Endometrial microvascular endothelial cells (primary cell): Measurements from ENCODE around the gene NR1D1. TPM values are rescaled to one million over a fixed set of nuclear protein-coding genes. Genes with fewer than 3 reads are reported as not detected.
"Not testable (repeated sequence)": the region's sequence is repeated elsewhere in the genome, so short reads cannot be mapped to it uniquely, and the experiment has no call there.

Experiments used
- in situ Hi-C: cut with HindIII; loops from 2 replicates; pipeline ENCODE4 v1.10.0; 2017; ENCODE audit warnings: low sequenced_read_pairs, low pct_unique_long_range_greater_than_20kb; ENCODE audit errors: inconsistent ontology term
- total RNA-seq: library from RNA; depleted of rRNA; stranded (reverse); fragments of >200 nt; gene quantifications from one replicate; pipeline ENCODE4 v1.2.3, GENCODE V29; 2015; ENCODE audit errors: inconsistent ontology term

Gene NR1D1
- total RNA-seq, result 2.2 TPM

DNA sequence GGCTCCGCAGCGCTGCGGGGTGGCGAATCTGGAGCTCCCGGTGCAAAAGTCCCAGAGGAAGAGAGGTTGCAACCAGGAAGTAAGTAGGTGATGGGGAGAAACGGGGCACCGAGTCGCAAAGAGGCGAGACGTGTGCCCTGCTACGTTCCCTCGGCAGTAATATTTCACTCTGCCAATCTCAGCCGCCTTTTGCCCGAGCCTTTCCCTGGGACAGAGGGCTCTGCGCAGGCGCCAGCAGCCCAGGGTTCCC lies at the start of gene NR1D1:
TSS of gene NR1D1 (minus strand) at position 171 of the 250 bp plus-strand sequence. CDS start 495 bp downstream, outside the sequence.
- in situ Hi-C loops, result no loop called here

DNA sequence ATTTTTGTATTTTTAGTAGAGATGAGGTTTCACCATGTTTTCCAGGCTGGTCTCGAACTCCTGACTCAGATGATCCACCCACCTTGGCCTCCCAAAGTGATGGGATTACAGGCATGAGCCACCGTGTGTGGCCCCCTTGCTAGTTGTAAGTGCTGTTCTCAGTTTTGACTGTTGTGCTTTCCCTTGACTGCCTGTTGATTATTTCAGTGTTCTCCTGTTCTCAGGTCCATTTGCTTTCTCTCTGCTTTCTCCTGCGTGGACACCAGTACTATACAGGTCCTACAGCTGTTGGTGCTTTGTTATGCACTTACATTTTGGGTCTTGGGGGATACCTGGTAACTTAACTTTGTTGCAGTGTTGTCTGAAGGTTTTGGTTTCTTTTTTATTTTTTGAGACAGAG lies 48.1 kb upstream of the NR1D1 start:
- in situ Hi-C loops, result no loop called here

DNA sequence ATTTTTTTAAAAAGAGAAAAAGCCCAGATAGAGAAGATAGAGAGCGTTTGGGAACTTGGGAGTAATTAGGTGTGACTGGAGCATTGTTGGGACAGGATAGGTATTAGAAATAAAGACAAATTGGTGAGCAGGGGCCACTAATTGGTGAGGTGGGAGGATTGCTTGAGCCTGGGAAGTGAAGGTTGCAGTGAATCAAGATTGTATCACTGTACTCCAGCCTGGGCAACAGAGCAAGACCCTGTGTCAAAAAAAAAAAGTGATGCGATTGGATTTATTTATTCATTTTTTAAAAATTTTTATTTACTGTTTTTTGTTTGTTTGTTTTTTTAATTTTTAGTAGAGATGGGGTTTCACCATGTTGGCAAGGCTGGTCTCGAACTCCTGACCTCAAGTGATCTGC lies 45.1 kb upstream of the NR1D1 start:
- in situ Hi-C loops, result no loop called here

DNA sequence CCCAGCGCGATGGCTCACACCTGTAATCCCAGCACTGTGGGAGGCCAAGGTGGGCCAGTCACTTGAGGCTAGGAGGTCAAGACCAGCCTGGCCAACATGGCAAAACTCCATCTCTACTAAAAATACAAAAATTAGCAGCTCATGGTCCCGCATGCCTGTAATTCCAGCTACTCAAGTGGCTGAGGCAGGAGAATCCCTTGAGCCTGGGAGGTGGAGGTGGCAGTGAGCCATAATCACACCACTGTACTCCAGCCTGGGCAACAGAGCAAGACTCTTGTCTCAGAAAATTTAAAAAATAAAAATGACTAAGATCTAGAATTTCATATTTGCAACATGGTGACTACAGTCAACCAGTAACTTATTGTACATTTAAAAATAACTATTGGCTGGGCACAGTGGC lies 42.8 kb upstream of the NR1D1 start:
- in situ Hi-C loops, result not testable (repeated sequence)

DNA sequence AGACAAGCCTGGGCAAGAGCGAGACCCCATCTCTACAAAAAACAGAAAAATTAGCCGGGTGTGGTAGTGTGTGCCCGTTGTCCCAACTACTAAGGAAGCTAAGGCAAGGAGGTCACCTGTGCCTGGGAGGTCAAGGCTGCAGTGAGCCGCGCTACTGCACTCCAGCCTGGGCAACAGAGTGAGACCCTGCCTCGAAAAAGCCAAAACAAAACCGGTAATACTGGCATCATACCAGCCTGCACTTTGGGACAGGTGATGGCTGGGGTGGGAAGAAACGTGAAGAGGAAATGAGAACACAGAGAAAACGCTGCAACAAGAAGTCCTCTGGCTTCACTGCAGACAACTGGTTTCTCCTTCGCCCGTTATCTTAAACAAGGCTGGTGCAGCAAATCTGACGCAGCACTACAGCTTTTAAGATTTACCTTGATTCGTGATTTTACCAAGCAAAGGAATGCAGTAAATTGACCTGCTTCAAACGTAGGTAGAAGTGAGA lies 39.2 kb upstream of the NR1D1 start:
- in situ Hi-C loops, result no loop called here

DNA sequence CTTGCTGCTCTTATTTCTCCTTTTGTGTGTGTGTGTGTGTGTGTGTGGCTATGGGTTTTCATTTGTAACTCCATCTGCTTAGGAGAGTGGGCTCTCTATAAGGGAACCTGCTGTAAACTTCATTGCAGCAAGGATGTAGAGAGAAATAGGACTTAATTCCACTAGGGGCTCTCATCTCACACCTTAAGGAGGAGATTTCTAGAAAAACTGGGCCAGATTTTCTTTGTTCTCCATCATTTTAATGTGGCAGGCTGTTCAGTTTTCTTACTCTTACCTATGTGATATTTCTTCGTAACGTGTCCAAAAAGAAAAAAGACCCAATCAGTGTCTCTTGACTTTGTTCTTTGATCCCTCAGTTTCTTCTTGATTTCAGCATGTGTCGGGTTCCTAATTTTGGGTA lies 35.4 kb upstream of the NR1D1 start:
- in situ Hi-C loops, result no loop called here

DNA sequence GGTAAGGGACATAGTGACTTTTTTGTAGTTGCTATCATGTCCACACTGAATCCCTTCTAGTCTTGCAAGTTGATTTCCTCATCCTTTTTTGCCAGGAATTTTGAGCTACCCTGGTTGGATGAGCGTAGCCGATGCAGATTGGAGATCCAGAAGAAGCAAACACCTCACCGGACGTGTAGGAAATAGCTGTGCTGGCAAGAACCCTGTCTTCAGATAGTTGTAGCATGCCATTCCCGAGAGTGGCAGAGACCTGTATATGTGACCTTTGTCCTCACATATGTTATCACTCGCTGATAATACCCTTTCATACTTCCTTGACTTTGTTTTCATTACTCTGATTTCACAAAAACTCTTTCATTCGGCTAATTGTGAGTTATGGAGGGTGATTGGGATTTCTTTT lies 33.8 kb upstream of the NR1D1 start:
- in situ Hi-C loops, result no loop called here

DNA sequence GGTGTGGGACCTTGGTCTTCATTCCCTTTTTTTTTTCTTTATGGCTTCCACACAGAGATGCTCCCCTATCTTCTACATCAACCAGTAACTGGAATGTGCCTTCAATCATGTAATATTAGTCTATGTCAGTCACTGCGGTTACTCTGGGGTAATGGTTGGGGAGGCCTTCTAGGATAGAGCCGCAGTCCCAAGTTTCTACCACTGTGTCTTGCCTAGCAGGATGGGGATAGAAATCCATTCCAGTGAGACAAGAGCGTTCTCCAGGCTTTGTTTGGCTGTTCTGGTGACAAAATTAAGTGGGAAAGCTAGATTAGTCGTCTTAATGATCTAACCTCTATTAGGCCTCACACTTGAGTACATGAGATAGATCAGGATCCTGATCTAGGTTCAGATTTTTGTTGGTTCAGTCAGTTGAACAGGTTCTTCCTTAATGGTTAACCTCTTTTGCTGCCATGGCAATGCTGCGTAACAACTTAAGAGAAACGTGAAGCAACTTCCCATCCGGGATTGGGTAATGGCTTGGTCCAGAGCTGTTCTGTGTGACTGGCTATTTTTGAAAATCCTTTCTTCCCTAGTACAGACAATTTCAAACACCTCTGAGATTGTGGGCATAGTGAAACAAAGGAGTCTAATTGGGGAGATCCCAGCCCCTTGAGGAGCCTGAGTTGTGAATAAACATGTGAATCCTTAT lies 30.1 kb upstream of the NR1D1 start:
- in situ Hi-C loops, result no loop called here

DNA sequence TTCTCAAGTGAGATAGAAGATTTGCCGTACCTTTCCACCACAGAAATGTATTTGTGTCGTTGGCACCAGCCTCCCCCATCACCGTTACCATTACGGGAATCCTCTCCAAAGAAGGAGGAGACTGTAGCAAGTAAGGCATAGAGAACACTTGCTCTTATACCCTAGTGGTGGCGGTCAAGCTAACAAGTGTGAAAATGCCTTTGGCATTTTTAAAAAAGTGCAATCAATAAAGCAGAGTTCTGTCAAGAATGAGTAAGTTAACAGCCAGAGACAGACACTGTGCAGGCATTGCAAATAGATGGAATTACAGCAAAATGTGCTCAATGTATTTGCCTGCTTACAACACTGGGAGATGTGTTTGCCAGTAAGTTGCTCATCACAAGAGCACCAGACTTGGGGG lies 29.1 kb upstream of the NR1D1 start:
- in situ Hi-C loops, result no loop called here

DNA sequence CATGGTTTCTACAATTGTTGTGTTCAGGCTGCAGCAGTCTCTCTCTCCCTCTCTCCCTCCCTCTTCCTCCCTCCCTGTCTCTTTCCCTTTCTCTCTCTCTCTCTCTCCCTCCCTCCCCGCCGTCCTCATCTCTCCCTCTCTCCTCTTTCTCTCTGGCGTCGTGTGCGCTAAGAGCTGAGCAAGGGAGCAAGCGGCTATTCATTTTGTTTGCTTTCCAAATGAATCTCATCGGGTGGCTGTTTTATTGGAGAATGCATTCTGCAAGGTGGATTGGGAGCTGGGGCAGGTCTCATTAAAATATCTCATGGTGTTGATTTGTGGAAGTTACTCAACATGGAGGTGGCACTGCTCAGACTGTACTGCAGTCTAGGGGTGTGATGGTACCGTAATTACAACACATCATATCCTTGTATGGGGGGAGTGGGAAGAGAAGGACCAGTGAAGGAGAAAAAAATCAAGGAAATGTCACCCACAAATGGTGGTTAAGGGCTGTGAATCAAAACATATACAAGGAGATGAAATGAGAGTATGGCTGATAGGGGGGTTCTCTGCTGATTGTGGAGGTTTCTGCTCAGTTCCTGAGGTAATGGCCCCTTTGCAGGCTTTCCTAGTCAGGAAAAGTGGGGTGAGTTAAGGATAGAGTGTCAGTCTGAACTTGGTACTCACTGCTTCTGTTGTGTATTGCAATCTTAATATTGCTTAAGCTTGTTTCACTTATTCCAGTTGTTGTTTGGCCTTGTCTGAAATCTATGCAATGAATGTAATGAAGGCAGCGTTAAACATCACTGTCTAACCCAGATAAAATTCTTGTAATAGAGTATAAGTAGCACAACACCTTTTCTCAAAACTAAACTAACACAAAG lies 24.1 kb upstream of the NR1D1 start:
- in situ Hi-C loops, result no loop called here

DNA sequence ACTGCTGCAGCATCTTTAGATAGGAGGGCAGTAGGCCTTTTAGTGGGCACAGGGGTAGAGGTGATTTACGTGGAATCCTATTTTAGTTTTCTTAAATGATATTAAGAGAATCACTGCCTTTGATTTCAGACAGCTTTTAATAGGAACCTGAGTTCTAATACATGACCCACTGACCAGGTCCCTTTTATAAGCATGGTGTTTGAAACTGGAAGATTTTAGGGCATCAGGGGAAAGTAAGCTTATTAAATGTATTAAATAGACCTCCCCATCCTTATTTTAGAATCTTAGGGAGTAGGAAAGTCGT lies 23.4 kb upstream of the NR1D1 start:
- in situ Hi-C loops, result no loop called here

DNA sequence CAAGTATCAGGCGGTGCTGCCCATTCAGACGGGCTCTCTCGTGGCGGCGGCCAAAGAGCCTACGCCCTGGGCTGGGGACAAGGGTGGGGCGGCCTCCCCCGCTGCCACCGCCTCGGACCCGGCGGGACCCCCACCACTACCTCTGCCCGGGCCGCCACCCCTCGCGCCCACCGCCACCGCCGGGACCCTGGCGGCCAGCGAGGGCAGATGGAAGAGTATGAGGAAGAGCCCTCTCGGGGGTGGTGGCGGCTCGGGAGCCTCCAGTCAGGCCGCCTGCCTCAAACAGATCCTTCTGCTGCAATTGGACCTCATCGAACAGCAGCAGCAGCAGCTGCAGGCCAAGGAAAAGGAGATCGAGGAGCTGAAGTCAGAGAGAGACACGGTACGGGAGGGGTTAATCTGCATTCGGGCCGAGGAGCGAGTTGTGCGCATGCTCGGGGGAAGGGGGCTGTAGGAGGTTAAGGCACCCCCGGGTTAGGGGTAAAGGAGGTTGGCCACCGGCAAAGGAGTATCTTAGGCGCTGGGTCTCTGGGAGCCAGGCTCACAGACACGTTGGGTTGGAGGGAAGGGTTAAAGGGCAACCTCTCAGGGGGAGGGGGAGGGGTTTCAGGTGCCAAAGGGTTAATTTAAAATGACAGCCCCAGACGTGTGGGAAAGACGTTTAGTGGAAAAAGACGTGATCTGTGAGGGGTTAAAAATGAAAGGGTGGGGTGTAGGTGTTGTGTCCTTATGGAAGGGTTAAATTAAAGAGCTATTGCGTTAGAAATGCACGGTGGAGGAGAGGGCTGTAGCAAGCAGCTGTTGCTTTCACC lies 22.8 kb upstream of the NR1D1 start:
- in situ Hi-C loops, result no loop called here

DNA sequence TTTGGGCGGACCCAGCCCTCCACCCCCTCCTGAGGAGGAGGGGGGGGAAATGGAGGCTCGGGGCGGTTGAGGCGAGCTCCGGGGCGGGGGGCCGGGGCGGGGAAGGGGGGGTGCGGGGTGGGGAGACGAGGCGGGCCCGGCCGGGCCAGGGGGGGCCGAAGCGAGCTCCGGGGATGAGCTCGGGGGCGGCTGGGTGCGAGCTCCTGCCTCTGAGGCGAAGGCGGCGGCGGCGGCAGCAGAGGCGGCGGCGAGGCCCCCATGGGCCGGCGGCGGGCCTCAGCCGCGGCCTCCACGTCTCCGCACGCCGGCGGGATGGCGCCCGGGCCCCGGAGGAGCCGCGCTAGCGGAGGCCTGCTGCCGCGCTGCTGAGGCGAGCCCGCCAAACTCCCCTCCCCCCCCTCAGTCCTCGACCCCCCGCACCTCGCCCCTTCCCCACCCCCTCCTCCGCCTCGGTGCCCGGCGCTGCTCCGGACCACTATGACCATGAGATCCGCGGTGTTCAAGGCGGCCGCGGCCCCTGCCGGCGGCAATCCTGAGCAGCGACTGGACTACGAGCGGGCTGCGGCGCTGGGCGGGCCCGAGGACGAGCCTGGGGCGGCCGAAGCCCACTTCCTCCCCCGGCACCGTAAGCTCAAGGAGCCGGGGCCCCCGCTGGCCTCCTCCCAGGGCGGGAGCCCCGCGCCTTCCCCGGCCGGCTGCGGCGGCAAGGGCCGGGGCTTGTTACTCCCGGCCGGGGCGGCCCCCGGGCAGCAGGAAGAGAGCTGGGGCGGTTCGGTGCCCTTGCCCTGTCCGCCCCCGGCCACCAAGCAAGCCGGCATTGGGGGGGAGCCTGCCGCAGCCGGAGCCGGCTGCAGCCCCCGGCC lies 22.0 kb upstream of the NR1D1 start:
- in situ Hi-C loops, result no loop called here

DNA sequence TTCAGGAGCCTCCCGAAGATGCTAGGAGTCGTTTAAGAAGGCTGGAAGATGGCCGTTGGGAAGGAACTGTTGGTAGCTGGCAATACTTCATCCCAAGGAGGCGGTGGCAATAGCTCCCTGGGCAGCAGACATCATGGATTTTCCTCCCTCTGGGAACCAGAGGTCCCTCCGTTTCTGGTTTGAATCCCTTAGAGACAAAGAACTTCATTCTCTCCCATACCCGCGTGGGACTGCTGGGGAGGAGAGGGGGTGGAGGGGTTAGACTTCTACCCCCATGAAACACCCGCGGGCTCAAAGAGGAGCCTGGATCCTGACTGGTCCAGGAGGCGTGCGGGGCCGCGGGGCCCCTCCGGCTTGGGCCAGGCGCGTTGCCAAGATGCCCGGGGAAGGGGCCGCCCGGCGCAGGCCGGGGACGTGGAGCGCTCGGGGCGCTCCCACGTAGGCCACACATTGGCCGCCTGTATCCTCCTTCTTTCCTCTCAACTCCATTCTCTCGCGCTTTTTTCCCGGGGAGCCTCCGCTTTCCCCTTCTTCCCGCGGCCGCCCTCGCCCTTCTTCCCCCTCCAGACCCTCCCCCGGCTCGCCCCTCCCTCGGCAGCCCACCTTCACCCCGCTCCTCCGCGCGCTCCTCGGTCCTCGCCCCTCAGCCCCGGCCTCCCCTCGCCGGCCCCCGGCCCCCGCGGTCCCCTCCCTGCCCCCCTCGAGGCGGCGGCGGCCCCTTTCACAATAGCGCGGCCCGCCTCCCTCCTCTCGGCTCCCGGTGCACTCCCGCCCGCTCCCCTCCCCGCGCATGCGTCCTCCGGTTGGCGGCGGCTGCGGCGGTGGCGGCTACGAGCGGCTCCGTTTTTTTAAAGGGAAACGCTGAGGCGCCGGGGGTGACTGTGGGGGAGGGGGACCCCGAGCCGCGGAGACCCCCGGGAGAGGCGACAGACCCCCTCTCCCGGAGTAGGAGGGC lies 21.1 kb upstream of the NR1D1 start, which contains the start of gene MSL1:
TSS of gene MSL1 (plus strand) at position 791 of the 955 bp plus-strand sequence. CDS start 642 bp downstream, outside the sequence.
- in situ Hi-C loops, result no loop called here

DNA sequence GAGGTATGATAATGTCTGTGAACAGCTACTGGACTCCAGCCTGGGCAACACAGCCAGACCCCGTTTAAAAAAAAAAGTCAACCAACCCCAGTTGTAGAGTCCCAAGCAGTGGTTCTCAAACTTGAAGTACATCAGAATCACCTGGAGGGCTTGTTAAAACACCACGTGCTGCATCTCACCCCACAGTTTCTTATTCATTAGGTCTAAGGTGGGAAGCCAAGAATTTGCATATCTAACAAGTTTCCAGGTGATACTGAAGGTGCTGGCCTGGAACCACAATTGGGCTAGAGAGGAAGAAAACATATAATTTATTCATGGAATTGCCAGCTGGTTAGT lies 14.7 kb upstream of the NR1D1 start:
- in situ Hi-C loops, result no loop called here

DNA sequence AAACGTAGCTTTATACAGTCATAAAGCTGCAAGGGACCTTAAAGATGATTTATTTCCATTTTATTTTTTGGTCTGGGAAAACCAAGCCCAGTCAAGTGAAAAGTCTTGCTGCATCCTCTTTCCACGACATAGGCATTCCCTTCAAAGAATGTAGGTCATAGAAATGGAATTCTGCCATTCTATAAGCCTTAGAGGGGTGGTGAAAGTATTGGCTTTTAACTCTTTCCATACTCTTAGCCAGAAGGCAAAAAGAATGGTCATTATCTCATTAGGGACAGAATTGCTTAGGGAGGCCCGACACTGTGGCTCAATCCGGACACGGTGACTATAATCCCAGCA lies 13.5 kb upstream of the NR1D1 start:
- in situ Hi-C loops, result no loop called here

DNA sequence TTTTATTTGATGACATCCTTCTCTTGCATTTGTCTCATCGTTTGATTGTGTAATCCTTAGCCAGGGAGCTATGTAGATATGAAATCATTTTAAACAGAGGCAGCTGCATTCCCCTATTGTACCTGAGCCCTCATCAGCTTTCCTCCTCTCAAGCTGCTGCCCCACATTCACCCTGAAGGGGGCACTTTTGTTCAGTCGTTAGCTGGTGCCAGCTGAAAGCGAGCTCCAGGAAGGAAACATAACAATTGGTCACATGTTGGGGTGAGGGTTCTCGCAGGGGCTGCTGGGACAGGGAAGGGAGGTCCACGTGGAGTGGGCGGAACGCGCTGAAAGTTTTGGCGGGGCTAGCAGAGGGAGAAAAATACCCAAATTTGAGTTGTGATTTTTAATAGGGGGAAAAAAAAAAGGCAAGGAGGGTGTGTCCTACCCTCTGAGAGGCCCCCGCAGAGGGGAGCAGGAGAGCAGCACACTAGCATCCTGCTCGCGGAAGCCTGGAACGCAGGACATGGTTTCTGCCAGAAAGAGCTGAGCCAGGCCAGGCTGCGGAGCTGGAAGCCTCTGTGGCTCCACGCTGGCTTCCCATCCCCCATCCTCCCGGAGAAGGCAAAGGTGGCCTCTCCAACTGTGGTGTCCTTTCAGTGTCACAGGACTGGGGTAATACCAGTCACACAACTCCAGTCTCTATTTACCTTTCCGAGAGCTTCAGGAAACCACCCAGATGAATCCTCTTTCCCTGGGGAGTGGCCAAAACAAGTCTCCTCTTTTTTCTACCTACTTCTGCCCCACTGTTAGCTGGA lies 12.9 kb upstream of the NR1D1 start:
- in situ Hi-C loops, result no loop called here
